Measurements from ENCODE around the gene PRKN. TPM values are rescaled to one million over a fixed set of nuclear protein-coding genes. Genes with fewer than 3 reads are reported as not detected.

Gene PRKN
- total and polyA plus RNA-seq, 8 donors = 0.82 to 7.2 (median 2.9) TPM

DNA sequence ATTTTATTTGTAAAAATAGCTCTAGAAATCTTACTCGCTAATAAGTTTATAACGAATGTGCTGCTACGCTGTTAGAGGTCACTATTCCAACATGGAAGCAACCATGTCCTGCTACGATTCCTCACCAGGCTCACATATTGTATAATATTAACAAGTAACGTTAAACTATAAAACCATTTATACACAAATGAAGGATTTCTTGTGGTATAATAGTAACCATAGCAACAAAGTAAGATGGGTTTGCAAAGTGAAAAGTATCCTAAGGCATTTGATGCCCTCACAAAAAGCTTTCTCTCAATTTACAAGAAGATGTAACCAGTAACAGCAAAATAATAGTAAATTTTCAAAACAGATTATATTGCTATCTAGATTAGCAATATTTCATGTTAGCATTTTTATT, 117.2 kb downstream of the PRKN start:
- FAIRE-seq (no peak), DNase-seq (no peak), ATAC-seq (no peak)
- intact Hi-C loops (cut with DNase I) = no loop called here
- 95 to 98% methylated on average over 5 of the region's 5 CpGs for WGBS, 2 donors
- TF ChIP-seq, protein P1, sequence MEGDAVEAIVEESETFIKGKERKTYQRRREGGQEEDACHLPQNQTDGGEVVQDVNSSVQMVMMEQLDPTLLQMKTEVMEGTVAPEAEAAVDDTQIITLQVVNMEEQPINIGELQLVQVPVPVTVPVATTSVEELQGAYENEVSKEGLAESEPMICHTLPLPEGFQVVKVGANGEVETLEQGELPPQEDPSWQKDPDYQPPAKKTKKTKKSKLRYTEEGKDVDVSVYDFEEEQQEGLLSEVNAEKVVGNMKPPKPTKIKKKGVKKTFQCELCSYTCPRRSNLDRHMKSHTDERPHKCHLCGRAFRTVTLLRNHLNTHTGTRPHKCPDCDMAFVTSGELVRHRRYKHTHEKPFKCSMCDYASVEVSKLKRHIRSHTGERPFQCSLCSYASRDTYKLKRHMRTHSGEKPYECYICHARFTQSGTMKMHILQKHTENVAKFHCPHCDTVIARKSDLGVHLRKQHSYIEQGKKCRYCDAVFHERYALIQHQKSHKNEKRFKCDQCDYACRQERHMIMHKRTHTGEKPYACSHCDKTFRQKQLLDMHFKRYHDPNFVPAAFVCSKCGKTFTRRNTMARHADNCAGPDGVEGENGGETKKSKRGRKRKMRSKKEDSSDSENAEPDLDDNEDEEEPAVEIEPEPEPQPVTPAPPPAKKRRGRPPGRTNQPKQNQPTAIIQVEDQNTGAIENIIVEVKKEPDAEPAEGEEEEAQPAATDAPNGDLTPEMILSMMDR (IDR thresholded peaks at IDR 0.05) = no peak
- Histone ChIP-seq H3K27ac (no peak overlapping the region), H3K36me3 (no peaks in the 10 kb centered on the region), H3K9me3 (no peaks in the 10 kb centered on the region), H3K27me3 (no peaks in the 10 kb centered on the region), H3K4me1 (peaks cover 0 to 9% (median 0%) of the 10 kb centered on the region in 3 donors), H3K4me3 (no peak overlapping the region)

DNA sequence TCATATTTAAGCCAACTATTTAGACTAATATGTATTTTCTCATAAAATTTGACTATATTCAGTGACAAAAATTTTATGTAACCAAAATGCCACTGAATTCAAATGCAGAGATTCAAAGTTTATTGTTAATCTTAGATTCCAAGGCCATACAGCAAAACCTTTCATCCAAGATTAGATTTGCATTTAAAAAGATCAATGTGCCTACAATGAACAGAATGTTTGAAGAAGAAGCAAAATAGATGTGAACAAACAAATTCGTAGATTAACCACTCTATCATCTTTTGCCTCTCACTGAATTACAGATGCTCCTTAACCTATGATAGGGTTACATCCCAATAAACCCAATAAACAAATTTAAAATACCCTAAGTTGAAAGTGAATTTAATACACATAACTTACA, 121.7 kb downstream of the PRKN start:
- FAIRE-seq (no peak), DNase-seq (no peak), ATAC-seq (no peak)
- no peaks in the 10 kb centered on the region for H3K4me1 ChIP-seq
- WGBS, 2 donors = 47 to 52% methylated on average over 1 of the region's 1 CpG
- H3K4me3 ChIP-seq = no peak overlapping the region
- intact Hi-C loops (cut with DNase I) = no loop called here
- no peaks in the 10 kb centered on the region for H3K36me3 ChIP-seq
- no peaks in the 10 kb centered on the region for H3K9me3 ChIP-seq
- H3K27me3 ChIP-seq = no peaks in the 10 kb centered on the region
- no peak overlapping the region for H3K27ac ChIP-seq
- TF ChIP-seq, protein P1 (IDR thresholded peaks at IDR 0.05) = no peak

DNA sequence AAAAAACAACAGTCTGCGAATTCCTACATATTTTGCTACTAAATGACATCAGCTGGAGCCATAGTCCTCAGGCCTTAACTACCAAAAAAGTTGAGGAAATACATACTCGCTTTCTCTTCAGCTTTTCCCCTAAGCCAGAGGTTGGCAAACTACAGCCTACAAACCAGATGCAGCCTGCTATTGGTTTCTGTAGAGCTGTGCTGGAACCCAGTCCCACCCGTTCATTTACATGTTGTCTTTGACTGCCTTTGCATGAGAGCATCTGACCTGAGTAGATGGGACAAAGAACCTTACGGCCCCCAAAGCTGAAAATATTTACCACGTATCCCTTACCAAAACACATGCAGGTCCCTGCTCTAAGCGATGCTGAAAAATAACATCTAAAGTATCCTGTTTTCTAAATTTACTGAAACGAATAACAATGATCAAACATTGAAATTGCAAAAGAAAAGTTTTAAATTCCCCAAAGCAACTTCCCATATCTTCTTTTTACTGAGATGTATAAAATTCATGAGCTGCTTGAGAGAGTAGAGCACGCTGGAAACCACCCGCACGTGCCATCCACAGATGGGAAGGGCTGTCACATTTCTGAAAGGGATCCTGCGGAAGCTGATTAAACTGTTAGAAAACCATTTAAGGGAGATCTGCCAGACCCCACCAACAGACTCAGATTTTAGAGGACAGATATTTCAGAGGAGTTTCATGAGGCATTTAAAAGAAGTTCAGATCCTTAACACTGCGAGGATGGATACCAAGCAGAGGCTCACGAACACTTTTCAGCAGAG, 124.1 kb downstream of the PRKN start:
- 92 to 93% methylated on average over 13 of the region's 13 CpGs for WGBS, 2 donors
- H3K9me3 ChIP-seq = no peaks in the 10 kb centered on the region
- intact Hi-C loops (cut with DNase I) = no loop called here
- no peaks in the 10 kb centered on the region for H3K36me3 ChIP-seq
- no peaks in the 10 kb centered on the region for H3K4me1 ChIP-seq
- FAIRE-seq (no peak), ATAC-seq (no peak), DNase-seq (no peak)
- H3K27me3 ChIP-seq = no peaks in the 10 kb centered on the region
- H3K4me3 ChIP-seq = no peak overlapping the region
- H3K27ac ChIP-seq = no peak overlapping the region
- TF ChIP-seq, protein P1 (IDR thresholded peaks at IDR 0.05) = no peak

DNA sequence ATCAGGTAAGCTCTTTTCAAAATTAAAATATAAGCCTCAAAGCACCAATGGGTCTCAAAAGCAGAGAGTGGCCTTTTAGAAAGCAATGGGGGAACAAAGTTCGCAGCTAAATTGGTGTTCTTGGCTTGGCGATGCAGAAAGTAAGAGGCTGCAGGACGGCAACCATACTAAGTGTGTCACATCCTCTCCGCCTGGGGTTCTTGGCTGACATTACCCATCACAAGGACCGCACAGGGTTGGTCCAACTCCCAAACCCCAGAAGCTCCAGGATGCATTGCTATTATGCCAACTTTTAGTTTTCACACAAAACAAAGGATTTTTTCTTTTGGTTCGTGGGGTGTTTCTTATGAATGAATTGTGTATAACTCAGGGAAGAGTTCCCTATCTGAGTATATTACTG, 124.8 kb downstream of the PRKN start:
- H3K9me3 ChIP-seq = no peaks in the 10 kb centered on the region
- 88 to 89% methylated on average over 6 of the region's 6 CpGs for WGBS, 2 donors
- FAIRE-seq (no peak), ATAC-seq (no peak), DNase-seq (no peak)
- H3K4me1 ChIP-seq = no peaks in the 10 kb centered on the region
- TF ChIP-seq, protein P1 (IDR thresholded peaks at IDR 0.05) = no peak
- no peaks in the 10 kb centered on the region for H3K27me3 ChIP-seq
- H3K4me3 ChIP-seq = no peak overlapping the region
- H3K36me3 ChIP-seq = no peaks in the 10 kb centered on the region
- no peak overlapping the region for H3K27ac ChIP-seq
- intact Hi-C loops (cut with DNase I) = no loop called here

GRCh38 chr6:162596676-162597075, 130.9 kb downstream of the PRKN start:
- H3K4me1 ChIP-seq = no peaks in the 10 kb centered on the region
- no peaks in the 10 kb centered on the region for H3K36me3 ChIP-seq
- DNase-seq (no peak), ATAC-seq (no peak), FAIRE-seq (no peak)
- TF ChIP-seq, protein P1 (IDR thresholded peaks at IDR 0.05) = no peak
- 91 to 92% methylated on average over 5 of the region's 5 CpGs for WGBS, 2 donors
- no peak overlapping the region for H3K27ac ChIP-seq
- no peaks in the 10 kb centered on the region for H3K27me3 ChIP-seq
- H3K4me3 ChIP-seq = no peak overlapping the region
- H3K9me3 ChIP-seq = no peaks in the 10 kb centered on the region
- intact Hi-C loops (cut with DNase I) = no loop called here

Data from pancreas (tissue), 10 donors.